HK-2 (cell line): ENCODE results near the gene ENHO.

ENCODE experiments used
- DNase-seq: peaks from one replicate; pipeline ENCODE4 v3.0.0-alpha.2; 2018; ENCODE audit not compliant: unreplicated experiment

Gene ENHO

GRCh38 chr9:34524349-34524748, 1.6 kb upstream of the ENHO start:
- DNase-seq: no peak

DNA sequence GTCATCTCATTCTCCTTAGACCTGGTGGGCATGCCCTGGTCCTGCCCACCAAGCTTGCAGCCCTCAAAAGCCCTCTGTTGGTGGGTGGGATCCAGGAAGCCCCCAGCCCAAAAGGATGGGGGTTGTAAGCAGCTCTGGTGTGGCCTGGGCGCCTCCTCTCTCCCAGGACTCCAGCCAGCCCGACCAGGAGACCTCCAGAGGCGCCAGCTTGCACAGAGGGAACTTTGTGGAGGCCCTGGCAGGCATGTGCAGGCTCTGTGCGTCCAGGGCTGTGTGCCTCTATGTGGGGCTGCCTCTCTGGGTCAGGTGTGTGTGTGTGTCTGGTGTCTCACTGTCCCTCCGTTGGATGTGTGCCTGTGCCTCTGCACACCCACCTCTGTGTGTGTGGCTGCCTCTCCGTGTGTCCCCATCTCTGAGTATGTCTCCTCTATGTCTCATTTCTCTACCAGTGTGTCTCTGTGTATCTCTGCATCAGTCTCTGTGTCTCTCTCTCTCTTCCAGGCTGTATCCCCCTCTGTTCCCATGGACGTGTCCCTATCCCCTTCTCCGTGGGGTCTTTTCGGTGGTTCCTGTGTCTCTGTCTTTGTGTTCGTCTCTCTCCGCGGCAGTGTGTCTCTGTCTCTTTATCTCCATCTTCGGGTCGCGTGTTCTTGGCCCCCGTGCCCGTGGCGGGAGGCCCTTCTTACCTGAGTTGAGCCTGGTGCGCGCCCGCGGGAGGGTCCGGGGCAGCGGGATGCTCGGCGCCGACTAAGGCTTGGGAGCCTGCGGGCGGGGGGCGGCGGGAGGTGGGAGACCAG, 501 bp downstream of the ENHO start:
- DNase-seq: no peak

- no peak for DNase-seq
These were observed 1.3 kb downstream of the ENHO start for GRCh38 chr9:34521406-34522045.

GRCh38 chr9:34520505-34521385, 2.0 kb downstream of the ENHO start:
- DNase-seq: no peak

DNA sequence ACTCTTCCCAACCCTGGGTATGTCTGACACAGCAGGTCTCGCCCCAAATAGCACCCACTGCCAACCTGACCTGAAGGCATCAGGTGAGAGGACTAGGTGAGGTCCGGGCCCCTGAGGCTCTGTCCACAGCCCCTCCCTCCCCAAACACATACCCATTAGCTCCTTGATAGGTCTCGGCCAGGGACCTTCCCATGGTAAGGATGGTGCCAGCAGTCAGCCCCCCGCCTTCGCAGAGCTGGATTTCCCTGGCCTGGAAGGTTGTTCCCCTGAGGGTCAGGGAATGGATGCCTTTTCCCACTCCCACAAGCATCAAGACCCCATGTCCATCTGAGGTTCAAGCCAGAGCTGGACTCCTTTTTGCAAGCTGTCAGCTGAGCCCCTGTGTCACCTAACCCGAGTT, 2.7 kb downstream of the ENHO start:
- no peak for DNase-seq

- DNase-seq: no peak
These were observed 3.3 kb downstream of the ENHO start for GRCh38 chr9:34519321-34520020.

DNA sequence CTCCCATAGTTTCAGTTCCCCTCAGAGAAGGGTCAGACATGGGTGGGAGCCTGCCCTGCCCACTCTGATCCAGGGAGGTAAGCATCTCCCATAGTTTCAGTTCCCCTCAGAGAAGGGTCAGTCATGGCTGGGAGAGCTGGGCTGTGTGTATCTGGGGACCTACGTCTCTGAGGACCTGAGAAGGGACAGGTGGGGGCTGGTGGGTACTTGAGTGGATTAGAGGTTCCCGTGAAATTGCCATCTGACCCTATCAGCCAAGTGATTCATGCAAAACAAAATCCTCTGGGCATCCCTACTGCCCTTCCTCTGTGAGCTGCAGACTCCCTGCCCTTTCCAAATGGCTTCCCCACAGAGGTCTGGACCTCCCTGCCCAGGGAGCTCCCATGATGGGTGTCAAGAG, 3.9 kb downstream of the ENHO start:
- DNase-seq: no peak

DNA sequence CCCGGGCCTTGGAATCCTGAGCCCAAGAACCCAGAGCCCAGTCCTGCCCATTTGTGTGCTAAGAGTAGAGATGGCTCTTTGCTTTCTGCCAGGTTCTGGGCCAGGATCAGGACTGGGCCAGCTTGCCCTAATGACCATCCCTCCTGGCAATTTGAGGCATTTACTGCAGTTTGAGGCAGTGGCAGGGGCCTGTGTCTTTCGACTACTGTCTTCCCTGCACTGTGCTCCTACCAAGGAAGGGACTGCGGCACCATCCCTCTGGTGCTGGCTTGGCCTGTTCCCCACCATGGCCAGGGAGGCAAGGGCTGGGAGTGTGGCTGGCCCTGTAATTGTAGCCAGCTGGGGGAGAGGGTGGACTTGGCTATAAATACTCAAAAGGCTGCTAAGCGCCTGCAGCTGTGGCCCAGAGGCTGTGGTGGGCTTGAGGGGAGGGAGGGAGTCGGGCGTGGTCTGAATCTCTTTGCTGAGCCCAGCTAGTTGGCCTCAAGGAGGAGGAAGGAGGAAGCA, 4.6 kb downstream of the ENHO start:
- DNase-seq: no peak

GRCh38 chr9:34517185-34517584, 5.6 kb downstream of the ENHO start:
- DNase-seq: no peak

DNA sequence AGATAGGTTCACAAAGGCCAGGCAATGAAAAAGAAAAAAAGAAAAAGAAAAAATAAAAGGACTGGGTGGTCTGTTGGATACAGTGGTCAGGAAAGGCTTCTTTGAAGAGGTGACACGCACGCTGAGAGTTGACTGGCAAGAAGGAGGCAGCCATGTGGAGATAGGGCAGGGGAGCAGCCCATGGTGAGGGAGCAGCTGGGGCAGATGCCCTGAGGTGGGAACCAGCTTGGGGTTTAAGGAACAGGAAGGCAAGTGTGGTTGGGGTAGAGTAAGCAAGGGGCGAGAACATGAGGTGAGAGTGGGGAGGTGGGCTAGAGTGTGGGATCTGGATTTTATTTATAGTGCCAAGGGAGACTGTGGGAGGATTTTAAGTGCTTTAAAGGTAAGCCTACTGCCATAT, 6.8 kb downstream of the ENHO start:
- DNase-seq: no peak

DNA sequence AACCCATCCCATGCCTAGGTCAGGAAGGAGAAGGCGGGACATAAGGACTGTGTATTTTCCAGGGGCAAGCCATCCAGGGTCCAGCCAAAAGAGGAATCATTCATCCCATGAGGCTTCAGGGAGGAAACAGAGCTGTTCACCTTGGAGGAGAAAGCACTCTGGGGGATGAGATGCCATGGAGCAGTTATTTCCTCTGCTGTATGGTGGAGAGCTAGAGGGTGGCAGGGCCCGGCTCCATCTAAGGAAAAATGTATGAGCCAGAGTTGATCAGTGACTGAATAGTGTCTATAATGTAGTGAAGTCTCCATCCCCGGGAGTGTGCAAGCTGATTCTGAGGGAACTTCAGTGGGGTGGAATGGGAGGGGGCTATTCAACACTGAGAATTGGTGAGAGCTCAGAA, 8.0 kb downstream of the ENHO start:
- no peak for DNase-seq

- no peak for DNase-seq
These were observed 8.4 kb downstream of the ENHO start for GRCh38 chr9:34514401-34514800.

- DNase-seq: no peak
These were observed 9.1 kb downstream of the ENHO start for GRCh38 chr9:34513567-34514214.

DNA sequence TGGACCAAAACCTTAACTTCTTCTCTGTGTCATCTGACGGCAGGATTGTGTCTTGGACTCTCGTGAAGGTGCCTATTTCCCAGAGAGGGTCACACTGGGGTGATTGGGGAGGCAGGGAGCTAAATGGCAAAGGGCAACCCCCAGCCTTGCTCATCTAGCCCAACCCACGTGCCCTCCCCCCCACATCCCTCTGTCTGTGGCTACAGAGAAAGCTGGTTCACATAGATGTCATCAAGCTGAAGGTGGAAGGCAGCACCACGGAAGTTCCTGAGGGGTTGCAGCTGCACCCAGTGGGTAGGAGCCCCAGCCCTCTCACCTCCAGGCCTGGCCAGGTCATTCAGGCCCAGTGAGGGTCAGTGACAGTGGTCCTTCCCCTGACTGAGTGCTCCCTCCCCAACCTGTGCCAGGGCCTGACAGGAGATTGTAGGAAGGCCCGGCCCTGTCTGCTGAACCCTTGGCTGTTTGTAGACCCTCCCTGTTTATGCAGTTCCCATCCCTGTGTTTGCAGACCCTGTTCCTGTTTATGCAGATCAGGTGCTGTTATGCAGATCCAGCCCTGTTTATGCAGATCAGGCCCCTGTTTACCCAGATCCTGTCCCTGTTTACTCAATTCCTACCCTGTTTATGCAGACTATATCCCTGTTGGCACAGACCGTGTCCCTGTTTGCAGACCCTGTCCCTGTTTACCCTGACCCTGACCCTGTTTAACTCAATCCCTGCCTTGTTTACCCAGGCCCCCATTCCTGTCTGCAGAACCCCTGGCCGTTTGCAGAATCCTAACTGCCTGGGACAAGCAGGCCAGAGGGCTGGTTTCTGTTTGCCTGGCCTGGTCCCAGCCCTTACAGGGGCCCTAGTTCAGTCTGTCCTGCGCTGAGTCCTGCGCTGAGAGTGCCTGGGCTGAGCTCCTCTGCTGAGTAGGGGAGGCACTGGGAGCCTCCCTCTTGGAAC, 10.4 kb downstream of the ENHO start:
- DNase-seq: no peak

- no peak for DNase-seq
These were observed 12.0 kb downstream of the ENHO start for GRCh38 chr9:34510497-34511468.

DNA sequence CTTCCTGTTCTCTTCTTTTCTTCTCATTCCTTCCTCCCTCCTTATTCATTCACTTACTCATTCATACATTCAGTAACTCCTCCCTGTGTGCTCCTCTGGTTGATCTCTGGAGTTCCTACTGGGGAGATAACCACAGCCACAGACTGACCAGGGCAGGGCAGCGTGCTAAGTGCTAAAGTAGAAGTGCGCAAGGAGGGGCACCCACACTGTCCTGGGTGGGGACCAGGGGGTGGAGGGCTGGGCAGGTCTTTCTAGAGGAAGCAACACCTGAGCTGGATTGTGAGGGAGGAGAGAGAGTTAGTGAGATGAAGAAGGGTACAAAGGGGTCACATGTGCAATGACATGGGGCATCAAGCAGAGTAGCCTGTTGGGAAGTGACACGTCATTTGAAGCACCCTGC, 13.8 kb downstream of the ENHO start:
- DNase-seq: no peak

DNA sequence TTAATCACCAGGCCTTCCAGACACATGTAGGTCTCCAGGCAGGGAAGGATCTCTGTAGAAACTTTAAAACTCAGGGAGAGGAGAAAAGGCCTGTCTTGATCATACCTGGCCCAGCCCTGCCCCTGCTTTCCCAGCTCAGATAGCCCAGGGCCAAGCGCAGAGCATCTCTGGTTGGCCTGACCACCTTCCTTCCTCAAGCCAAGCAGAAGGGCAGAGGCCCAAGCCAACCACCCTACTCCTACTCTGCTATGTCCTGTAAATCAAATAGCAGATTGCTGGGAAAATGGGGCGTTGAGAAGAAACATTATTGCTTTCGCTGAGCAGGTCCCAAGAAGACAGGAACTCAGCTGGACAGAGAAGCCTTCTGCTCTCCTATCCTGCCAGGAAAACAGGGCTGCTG, 14.3 kb downstream of the ENHO start:
- DNase-seq: no peak

DNA sequence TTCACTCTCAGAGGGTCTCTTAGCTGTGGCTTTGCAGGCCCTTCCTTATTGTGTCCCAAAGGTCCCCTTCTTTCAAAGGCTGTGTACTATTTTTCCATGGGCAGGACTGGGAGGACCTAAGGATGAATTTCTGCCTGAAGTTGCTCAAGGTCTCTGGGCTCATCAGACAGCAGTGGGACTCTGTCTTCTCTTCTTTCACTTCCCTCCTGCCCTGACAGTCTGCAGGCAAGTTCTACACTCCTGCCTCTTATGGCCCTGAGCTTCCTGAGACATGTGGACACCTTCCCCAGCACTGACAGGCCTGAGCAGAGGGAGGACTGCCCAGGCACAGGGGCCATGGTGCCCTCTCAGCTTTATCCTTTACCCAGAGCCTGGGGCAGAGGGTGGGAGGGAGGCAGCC, 14.8 kb downstream of the ENHO start:
- DNase-seq: no peak

GRCh38 chr9:34507556-34507955, 15.2 kb downstream of the ENHO start:
- no peak for DNase-seq
